HG02970 (cell line): ENCODE data around the gene GARIN6.
A peak's percentile ranks its signal among the peaks of the same experiment; 100 is the strongest.
"Not testable (repeated sequence)": the region's sequence is repeated elsewhere in the genome, so short reads cannot be mapped to it uniquely, and the experiment has no call there.

Source experiments
- ATAC-seq: cut with Tn5 transposase; IDR thresholded peaks from one replicate; pipeline ENCODE4 v1.9.1; 2021; ENCODE audit warnings: mild to moderate bottlenecking, moderate library complexity, moderate number of reproducible peaks; ENCODE audit not compliant: unreplicated experiment, low FRiP score

The GARIN6 gene

GRCh38 chr12:99647453-99647852 is at the start of gene GARIN6:
TSS of gene GARIN6 (plus strand) at chr12:99647753. CDS start at chr12:99648175, 422 bp downstream.
- no peak for ATAC-seq

- no peak for ATAC-seq
Measured at GRCh38 chr12:99598785-99599184, 48.8 kb upstream of the GARIN6 start.

- ATAC-seq, result peak; percentile 79
Measured at GRCh38 chr12:99600388-99600787, 47.2 kb upstream of the GARIN6 start.

- ATAC-seq, result no peak
Measured at GRCh38 chr12:99609455-99610181, 37.9 kb upstream of the GARIN6 start.

GRCh38 chr12:99611117-99611516 is 36.4 kb upstream of the GARIN6 start:
- ATAC-seq, result no peak

GRCh38 chr12:99611599-99611998 is 36.0 kb upstream of the GARIN6 start:
- no peak for ATAC-seq

GRCh38 chr12:99618657-99619056 is 28.9 kb upstream of the GARIN6 start:
- ATAC-seq, result no peak

GRCh38 chr12:99619389-99620158 is 28.0 kb upstream of the GARIN6 start:
- ATAC-seq, result peak; percentile 92

GRCh38 chr12:99620159-99620479 is 27.4 kb upstream of the GARIN6 start:
- ATAC-seq, result no peak

- ATAC-seq, result not testable (repeated sequence)
Measured at GRCh38 chr12:99624591-99624990, 23.0 kb upstream of the GARIN6 start.

GRCh38 chr12:99627459-99627858 is 20.1 kb upstream of the GARIN6 start:
- no peak for ATAC-seq

GRCh38 chr12:99644629-99645028 is 2.9 kb upstream of the GARIN6 start:
- ATAC-seq, result no peak

- ATAC-seq, result no peak
Measured at GRCh38 chr12:99648183-99648582, 630 bp downstream of the GARIN6 start.

- no peak for ATAC-seq
Measured at GRCh38 chr12:99649551-99649950, 2.0 kb downstream of the GARIN6 start.

- no peak for ATAC-seq
Measured at GRCh38 chr12:99658671-99659349, 11.3 kb downstream of the GARIN6 start.

GRCh38 chr12:99670635-99671034 is 23.1 kb downstream of the GARIN6 start:
- ATAC-seq, result no peak

GRCh38 chr12:99680276-99680675 is 32.7 kb downstream of the GARIN6 start:
- ATAC-seq, result no peak

- ATAC-seq, result no peak
Measured at GRCh38 chr12:99686142-99686541, 38.6 kb downstream of the GARIN6 start.

- no peak for ATAC-seq
Measured at GRCh38 chr12:99695050-99695449, 47.5 kb downstream of the GARIN6 start.
